Endothelial cell of umbilical vein (primary cell): ENCODE data around the gene SSRP1. TPM values are rescaled to one million over a fixed set of nuclear protein-coding genes. Genes with fewer than 3 reads are reported as not detected.

Experiments used
- BruUV-seq: library from RNA; stranded (reverse); fragments of 400-500 nt; replicated peaks from 2 replicates; lab custom pipeline; 2021; lab: Mats Ljungman, UMichigan
- CTCF ChIA-PET: fragments of 300-600, 350-600 bp; sonication (Branson Sonifier 250); formaldehyde crosslinking; loops from one replicate; lab custom pipeline; 2021; ENCODE audit warnings: antibody characterized with exemption, inconsistent platforms; lab: Charles Lee
- POLR2A ChIA-PET: fragments of 300-600, 350-600 bp; sonication (Branson Sonifier 250); formaldehyde crosslinking; loops from one replicate; lab custom pipeline; 2021; ENCODE audit warnings: antibody characterized with exemption, inconsistent platforms; lab: Charles Lee
- DNase-seq: peaks from one replicate; pipeline ENCODE4 v3.0.0-alpha.2; 2011; ENCODE audit warnings: low read depth, low spot score
- FAIRE-seq: peaks from 2 replicates; lab custom pipeline; 2011; peaks lifted over from hg19 to GRCh38; lab: Jason Lieb, UNC
- H2AFZ ChIP-seq: 2 replicates; pipeline ENCODE4 v1.6.0; 2012; ENCODE audit warnings: low read depth, low read length, control low read depth, inconsistent platforms
- H3K27ac ChIP-seq: 2 replicates; pipeline ENCODE4 v1.5.1; 2011; ENCODE audit warnings: low read depth, mild to moderate bottlenecking, control low read depth, low read length, moderate library complexity; ENCODE audit not compliant: insufficient read depth
- H3K27me3 ChIP-seq, 2 experiments: 2 replicates each; pipeline versions ENCODE4 v1.6.0 to v1.6.1; 2011; ENCODE audit warnings: low read length in 2 of 2, mixed read lengths in 1 of 2; ENCODE audit not compliant: control insufficient read depth in 2 of 2, insufficient read depth in 2 of 2
- H3K36me3 ChIP-seq, 2 experiments: 2 replicates in 1 of 2; 3 replicates in 1 of 2; pipeline ENCODE4 v1.5.1; 2011; ENCODE audit warnings: low read length in 2 of 2, mild to moderate bottlenecking in 1 of 2, moderate library complexity in 1 of 2; ENCODE audit not compliant: control insufficient read depth in 2 of 2, insufficient read depth in 2 of 2; ENCODE audit errors: extremely low read depth in 1 of 2
- H3K4me1 ChIP-seq: 3 replicates; pipeline ENCODE4 v1.5.1; 2011; ENCODE audit warnings: mild to moderate bottlenecking, low read length; ENCODE audit not compliant: control insufficient read depth, insufficient read depth; ENCODE audit errors: extremely low read depth
- H3K4me2 ChIP-seq: 2 replicates; pipeline ENCODE4 v1.6.1; 2011; ENCODE audit warnings: low read length, control low read depth, mixed read lengths; ENCODE audit not compliant: insufficient read depth
- H3K4me3 ChIP-seq, 3 experiments: fragments of 200-600 bp in 1 of 3; sonication (generic), shearing (Covaris generic) in 1 of 3; replicated peaks in 1 of 3; 2 replicates each; pipeline ENCODE4 v1.5.1; 2011 to 2016; ENCODE audit warnings: control low read depth in 3 of 3, low read length in 3 of 3, mild to moderate bottlenecking in 2 of 3, inconsistent platforms in 1 of 3, low read depth in 1 of 3, moderate library complexity in 1 of 3; ENCODE audit not compliant: insufficient read depth in 1 of 3
- H3K79me2 ChIP-seq: 2 replicates; pipeline ENCODE4 v1.6.0; 2012; ENCODE audit warnings: low read length, inconsistent platforms; ENCODE audit not compliant: control insufficient read depth, insufficient read depth
- H3K9ac ChIP-seq: replicated peaks from 2 replicates; pipeline ENCODE3; 2011; ENCODE audit warnings: low read length, control low read depth; ENCODE audit not compliant: insufficient read depth; ENCODE audit errors: extremely low read depth
- H3K9me1 ChIP-seq: replicated peaks from 3 replicates; pipeline ENCODE4 v1.6.0; 2011; ENCODE audit warnings: mild to moderate bottlenecking, low read length; ENCODE audit not compliant: control insufficient read depth, insufficient read depth; ENCODE audit errors: extremely low read depth
- H3K9me3 ChIP-seq: replicated peaks from 2 replicates; pipeline ENCODE4 v1.5.1; 2012; ENCODE audit warnings: low read length, inconsistent platforms; ENCODE audit not compliant: control insufficient read depth, insufficient read depth
- H4K20me1 ChIP-seq: replicated peaks from 2 replicates; pipeline ENCODE3; 2011; ENCODE audit warnings: mild to moderate bottlenecking, low read length; ENCODE audit not compliant: control insufficient read depth, insufficient read depth; ENCODE audit errors: extremely low read depth
- FOS ChIP-seq: IDR thresholded peaks from 2 replicates; pipeline ENCODE4 v1.6.1; 2011; ENCODE audit warnings: mild to moderate bottlenecking, low read length, moderate library complexity, borderline replicate concordance; ENCODE audit not compliant: insufficient read depth
- JUN ChIP-seq: IDR thresholded peaks from 2 replicates; pipeline ENCODE4 v1.6.1; 2011; ENCODE audit warnings: borderline replicate concordance, low read depth; ENCODE audit not compliant: insufficient read length, insufficient read depth
- MYC ChIP-seq: IDR thresholded peaks from one replicate; pipeline ENCODE4 v1.6.1; 2011; ENCODE audit warnings: mild to moderate bottlenecking, low read depth, low read length
- POLR2A ChIP-seq: IDR thresholded peaks from 2 replicates; pipeline ENCODE4 v1.6.1; 2012; ENCODE audit warnings: low read depth, mild to moderate bottlenecking, control low read depth, low read length
- POLR2AphosphoS5 ChIP-seq: IDR thresholded peaks from 2 replicates; pipeline ENCODE4 v1.6.1; 2012; ENCODE audit warnings: low read depth, mild to moderate bottlenecking, control low read depth, low read length, moderate library complexity; ENCODE audit not compliant: insufficient read depth
- dilution Hi-C: fragments of 300-500 bp; cut with MboI; formaldehyde crosslinking; loops from one replicate; pipeline ENCODE4 v1.15.0; 2019; ENCODE audit warnings: low sequenced_read_pairs; ENCODE audit not compliant: extremely low pct_ligation_motif_present
- intact Hi-C: fragments of 100-400 bp; cut with micrococcal nuclease; formaldehyde crosslinking; loops from one replicate; pipeline ENCODE4 v1.10.0; 2022
- polyA plus RNA-seq, 4 experiments: library from polyadenylated mRNA; depleted of rRNA in 3 of 4; stranded (reverse) in 3 of 4; unstranded in 1 of 4; fragments of >200 nt; gene quantifications; 2 replicates each; pipeline versions ENCODE4 v1.2.1 to v1.2.3, GENCODE V29; 2011 to 2012; ENCODE audit warnings: missing spikeins in 1 of 4
- total RNA-seq: library from RNA; stranded (reverse); gene quantifications from 2 replicates; pipeline ENCODE4 v1.2.3, GENCODE V29; 2021
- TF ChIP-seq, protein P1 (sequence below), 2 donors: IDR thresholded peaks; 1 replicate in 1 of 2; 2 replicates in 1 of 2; pipeline ENCODE4 v1.5.1; 2011; ENCODE audit warnings: low read length in 2 of 2, mild to moderate bottlenecking in 2 of 2, moderate library complexity in 2 of 2, control low read depth in 1 of 2, inconsistent platforms in 1 of 2, low read depth in 1 of 2; ENCODE audit not compliant: insufficient read depth in 1 of 2; ENCODE audit errors: extremely low read depth in 1 of 2
- TF ChIP-seq, protein P2 (sequence below): IDR thresholded peaks from 2 replicates; pipeline ENCODE4 v1.6.1; 2011; ENCODE audit not compliant: insufficient read depth, insufficient read length

The SSRP1 gene
- total and polyA plus RNA-seq, 2 donors (not counting 3 experiments of a cell fraction or from before 2014, with no cell fraction given): 130 to 146 TPM

DNA sequence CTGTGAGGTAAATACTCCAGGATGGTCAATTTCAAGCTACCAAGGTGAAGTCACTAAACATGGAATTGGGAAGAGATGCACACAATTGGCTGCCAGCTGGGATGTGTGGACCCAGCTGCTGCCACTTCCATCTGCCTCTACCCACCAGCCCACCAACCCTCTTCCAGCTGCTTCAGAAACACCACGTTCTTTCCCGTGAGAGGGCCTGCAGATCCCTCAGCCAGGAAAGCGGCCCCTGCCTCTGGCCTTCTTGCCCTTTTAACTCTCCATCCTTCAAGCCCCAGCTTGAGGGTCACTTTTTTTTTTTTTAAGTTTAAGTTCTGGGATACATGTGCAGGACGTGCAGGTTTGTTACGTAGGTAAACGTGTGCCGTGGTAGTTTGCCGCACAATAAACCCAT lies 25.3 kb upstream of the SSRP1 start:
- TF ChIP-seq MYC (no peak), FOS (no peak)

DNA sequence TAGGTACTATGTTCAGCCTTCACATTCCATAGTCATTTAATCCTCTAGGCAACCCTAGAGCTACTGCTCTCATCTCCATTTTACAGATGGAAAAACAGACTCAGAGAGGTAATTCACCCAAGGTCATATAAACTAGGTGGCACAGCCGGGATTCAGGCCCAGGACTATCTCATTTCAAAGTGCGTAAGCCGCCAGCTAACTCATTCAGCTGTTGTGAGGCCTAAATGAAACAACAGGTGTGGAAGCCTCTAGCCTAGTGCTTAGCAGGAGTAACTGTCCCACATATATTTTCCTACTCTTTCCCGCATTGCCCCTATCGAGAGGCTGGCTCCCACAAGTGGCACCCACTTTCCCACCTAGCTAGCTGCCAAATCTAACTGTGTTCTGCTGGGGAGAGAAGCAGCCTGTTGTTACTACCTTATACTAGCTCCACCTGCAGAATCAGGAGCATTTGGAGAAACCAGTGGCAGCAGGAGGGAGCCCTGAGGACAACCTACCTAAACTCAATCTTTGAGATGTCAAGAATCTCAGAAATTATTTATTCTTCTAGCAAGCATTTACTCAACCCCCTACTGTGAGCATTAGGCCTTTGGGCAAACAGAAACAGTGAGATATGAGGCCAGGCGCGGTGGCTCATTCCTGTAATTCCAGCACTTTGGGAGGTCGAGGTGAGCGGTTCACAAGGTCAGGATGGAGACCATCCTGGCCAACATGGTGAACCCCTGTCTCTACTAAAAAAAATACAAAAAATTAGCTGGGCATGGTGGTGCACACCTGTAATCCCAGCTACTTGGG lies 24.4 kb upstream of the SSRP1 start:
- Histone ChIP-seq H3K36me3 (no peaks in the 10 kb centered on the region), H3K4me1 (no peaks in the 10 kb centered on the region), H3K4me3 (no peak overlapping the region), H3K79me2 (no peaks in the 10 kb centered on the region), H3K4me2 (no peak overlapping the region), H4K20me1 (no peaks in the 10 kb centered on the region), H3K9me1 (no peaks in the 10 kb centered on the region), H2AFZ (no peak overlapping the region), H3K27me3 (peaks cover 0 to 5% of the 10 kb centered on the region in 2 experiments), H3K9me3 (no peaks in the 10 kb centered on the region), H3K9ac (no peak overlapping the region), H3K27ac (no peak overlapping the region)
- no peak for FAIRE-seq
- ChIA-PET POLR2A (no interaction called here), CTCF (interaction anchor here (0.8 to 2.7 kb wide), 11 partner anchors 8 to 133 kb away, joined by 3 to 13 read pairs (median 4); partner anchors contain the start of gene RTN4RL2)
- dilution Hi-C loops: no loop called here
- no TSS peak for BruUV-seq
- DNase-seq: no peak
- intact Hi-C loops: no loop called here
- TF ChIP-seq POLR2AphosphoS5 (no peak), POLR2A (no peak), MYC (no peak), FOS (no peak), JUN (no peak)
- TF ChIP-seq, protein P1, sequence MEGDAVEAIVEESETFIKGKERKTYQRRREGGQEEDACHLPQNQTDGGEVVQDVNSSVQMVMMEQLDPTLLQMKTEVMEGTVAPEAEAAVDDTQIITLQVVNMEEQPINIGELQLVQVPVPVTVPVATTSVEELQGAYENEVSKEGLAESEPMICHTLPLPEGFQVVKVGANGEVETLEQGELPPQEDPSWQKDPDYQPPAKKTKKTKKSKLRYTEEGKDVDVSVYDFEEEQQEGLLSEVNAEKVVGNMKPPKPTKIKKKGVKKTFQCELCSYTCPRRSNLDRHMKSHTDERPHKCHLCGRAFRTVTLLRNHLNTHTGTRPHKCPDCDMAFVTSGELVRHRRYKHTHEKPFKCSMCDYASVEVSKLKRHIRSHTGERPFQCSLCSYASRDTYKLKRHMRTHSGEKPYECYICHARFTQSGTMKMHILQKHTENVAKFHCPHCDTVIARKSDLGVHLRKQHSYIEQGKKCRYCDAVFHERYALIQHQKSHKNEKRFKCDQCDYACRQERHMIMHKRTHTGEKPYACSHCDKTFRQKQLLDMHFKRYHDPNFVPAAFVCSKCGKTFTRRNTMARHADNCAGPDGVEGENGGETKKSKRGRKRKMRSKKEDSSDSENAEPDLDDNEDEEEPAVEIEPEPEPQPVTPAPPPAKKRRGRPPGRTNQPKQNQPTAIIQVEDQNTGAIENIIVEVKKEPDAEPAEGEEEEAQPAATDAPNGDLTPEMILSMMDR (IDR thresholded peaks at IDR 0.05; ENCODE audit: extremely low read depth in 1 of 2, insufficient read depth in 1 of 2, low read depth in 1 of 2, low read length in 2 of 2): no peak
- TF ChIP-seq, protein P2, sequence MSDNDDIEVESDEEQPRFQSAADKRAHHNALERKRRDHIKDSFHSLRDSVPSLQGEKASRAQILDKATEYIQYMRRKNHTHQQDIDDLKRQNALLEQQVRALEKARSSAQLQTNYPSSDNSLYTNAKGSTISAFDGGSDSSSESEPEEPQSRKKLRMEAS: no peak

More for the DNA sequence above, 25.3 kb upstream of the SSRP1 start:
- ChIA-PET POLR2A (no interaction called here), CTCF (interaction anchor here (0.8 to 1.4 kb wide), 7 partner anchors 9 to 132 kb away, joined by 3 to 5 read pairs (median 3); partner anchors contain the start of gene RTN4RL2)
- Histone ChIP-seq H3K4me3 (no peak overlapping the region), H3K27ac (no peak overlapping the region), H3K9me1 (no peaks in the 10 kb centered on the region), H3K9ac (no peak overlapping the region), H3K9me3 (no peaks in the 10 kb centered on the region), H3K4me2 (no peak overlapping the region), H3K36me3 (no peaks in the 10 kb centered on the region), H3K4me1 (no peaks in the 10 kb centered on the region), H4K20me1 (no peaks in the 10 kb centered on the region), H2AFZ (no peak overlapping the region), H3K27me3 (peaks cover 0 to 7% of the 10 kb centered on the region in 2 experiments), H3K79me2 (no peaks in the 10 kb centered on the region)
- intact Hi-C loops: no loop called here
- FAIRE-seq (no peak), DNase-seq (no peak)
- BruUV-seq: no TSS peak
- dilution Hi-C loops: no loop called here
